Activated CD4-positive, alpha-beta T cell treated with anti-CD3 and anti-CD28 coated beads, Interleukin-2, amount 50 U/mL, for 48 hours (primary cell): ENCODE results near the gene ALAS1.
"Not testable (repeated sequence)": the region's sequence is repeated elsewhere in the genome, so short reads cannot be mapped to it uniquely, and the experiment has no call there.

Experiments used
- DNase-seq, 2 experiments: peaks; one replicate each; pipeline ENCODE4 v3.0.0-alpha.2; 2020

ALAS1 gene

DNA sequence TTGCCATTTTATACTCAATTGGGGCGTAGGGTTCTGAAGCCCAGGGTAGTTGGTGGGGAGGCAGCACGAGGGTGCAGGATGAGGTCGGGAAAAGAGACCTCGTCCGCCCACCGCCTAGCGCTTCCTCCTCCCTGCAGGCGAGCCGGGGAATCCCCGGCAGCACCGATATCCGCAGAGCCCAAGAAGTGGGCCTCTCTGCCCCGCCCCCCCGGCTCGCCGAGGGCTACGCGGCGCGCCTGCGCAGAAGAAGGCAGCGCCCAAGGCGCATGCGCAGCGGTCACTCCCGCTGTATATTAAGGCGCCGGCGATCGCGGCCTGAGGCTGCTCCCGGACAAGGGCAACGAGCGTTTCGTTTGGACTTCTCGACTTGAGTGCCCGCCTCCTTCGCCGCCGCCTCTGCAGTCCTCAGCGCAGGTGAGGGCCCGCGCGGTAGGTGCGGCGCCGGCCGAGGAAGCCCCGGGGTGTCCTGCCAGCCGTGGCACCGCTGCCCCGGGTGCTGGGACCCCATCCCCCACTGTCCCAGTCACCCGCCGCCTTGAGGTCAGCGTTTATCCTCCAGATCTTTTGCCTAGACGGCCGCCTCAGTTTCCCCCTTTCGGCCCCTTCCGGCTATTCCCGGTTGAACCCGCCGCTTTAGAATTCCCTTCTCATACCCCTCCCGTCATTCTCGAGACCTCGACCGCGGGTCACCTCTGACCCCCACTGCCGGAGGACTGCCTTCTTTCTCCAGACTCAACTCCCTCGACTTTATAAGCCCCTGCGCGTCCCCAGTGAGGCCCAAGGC, at the start of gene ALAS1:
Gene ALAS1, plus strand, starts transcription at position 319 of the 784 bp plus-strand sequence. CDS start 1,082 bp downstream, outside the sequence.
- peak; percentile 94 to 96 for DNase-seq

GRCh38 chr3:52149021-52149420, 48.9 kb upstream of the ALAS1 start:
- DNase-seq = no peak

GRCh38 chr3:52149726-52150125, 48.2 kb upstream of the ALAS1 start:
- no peak for DNase-seq

DNA sequence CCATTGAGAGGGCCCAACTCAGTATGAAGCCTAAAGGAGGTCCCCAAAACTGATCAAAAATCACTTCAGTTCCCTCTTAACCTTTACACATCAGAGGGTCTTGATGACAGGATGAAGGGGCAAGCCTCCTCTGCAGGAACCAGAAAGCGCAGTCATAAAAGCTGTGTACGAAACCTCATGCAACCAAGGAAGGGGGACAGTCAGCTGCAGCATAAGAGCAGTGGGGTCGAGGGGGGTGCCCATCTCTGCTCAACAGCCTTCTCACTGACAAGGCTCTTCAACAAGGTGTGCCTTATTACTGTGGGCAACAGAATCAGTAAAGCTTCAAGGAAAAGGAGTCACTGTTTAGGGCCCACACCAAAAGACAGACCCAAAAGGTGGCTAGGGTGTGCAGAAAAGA, 47.6 kb upstream of the ALAS1 start:
- no peak for DNase-seq

DNA sequence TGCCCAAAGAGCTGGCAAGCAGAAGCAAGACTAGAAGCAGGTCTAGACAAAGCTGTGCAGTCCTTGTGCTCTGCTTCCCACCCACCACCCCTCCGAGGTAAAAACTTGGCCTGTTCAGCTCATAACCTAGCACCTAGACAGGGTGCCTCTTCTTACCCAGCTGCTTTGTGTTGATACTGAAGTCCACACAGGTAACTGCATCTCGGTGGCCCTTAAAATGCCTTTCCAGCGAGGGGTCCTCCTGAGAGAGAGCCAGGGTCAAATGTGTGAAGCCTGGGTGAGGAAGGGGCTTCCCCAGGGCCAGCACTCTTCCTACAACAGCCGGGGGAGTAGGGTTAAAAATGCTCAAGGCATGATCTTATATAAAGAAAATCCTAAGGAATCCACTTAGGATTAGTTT, 47.1 kb upstream of the ALAS1 start:
- DNase-seq = no peak

DNA sequence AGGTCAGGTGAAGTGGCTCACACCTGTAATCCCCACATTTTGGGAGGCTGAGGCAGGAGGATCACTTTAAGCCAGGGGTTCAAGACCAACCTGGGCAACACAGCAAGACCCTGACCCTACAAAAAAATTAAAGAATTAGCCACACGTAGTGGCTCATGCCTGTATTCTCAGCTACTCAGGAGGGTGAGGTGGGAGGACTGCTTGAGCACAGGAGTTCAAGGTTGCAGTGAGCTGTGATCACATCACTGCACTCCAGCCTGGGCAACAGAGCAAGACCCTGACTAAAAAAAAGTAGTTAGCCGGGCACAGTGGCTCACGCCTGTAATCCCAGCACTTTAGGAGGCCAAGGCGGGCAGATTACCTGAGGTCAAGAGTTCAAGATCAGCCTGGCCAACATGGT, 46.0 kb upstream of the ALAS1 start:
- DNase-seq = not testable (repeated sequence)

GRCh38 chr3:52153389-52154096, 44.4 kb upstream of the ALAS1 start:
- DNase-seq = peak; percentile 6 to 13

DNA sequence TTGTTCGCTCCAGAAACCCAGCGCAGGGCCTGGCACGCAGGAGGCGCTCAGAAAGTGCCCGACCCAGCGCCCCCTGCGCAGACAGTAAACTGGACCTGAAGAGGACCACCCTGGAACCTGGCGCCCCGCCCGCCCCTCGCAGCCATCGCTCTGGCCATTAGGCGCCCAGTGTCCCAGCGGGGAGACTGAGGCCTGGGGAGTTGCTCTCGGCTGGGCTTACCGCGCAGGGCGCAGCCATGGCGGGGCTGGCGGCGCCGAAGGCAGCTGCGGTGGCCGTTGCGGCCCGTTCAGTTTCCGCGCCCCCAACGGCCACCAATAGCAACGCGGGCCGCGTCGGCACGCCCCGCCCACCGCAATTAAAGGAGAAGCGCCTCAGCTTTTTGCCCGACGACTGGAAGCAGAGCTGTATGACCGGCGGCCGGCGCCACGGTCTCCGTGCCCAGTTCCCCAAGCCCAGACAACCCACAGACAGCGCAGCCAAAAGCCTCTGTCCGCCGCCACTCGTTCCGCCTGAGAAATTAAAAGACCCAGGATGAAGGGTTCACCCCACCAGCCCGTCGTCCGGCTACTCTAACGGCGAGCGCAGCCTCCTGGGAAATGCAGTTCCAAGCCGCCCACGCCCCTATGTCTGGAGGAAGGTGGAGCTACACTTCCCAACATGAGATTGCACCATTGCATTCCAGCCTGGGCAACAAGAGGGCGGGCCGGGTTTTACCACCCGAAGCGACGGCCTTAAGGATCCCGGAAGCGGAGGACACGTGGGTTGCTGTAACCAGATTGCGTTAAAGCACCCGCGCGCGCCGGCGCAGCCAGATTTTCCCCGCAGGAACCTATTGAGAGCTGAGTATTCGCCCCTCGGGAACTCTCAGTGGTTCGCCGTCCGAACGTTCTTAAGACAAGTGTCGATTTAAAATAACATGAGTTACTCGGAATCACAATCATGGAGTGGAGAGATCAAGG, 43.5 kb upstream of the ALAS1 start, which contains the start of gene POC1A:
Gene POC1A, minus strand, starts transcription at position 289 of the 960 bp plus-strand sequence. Its CDS starts 51 bp downstream, at position 238.
- DNase-seq = peak; percentile 91 to 95

- DNase-seq = no peak
Observed at GRCh38 chr3:52155912-52156311, 42.0 kb upstream of the ALAS1 start.

- DNase-seq = no peak
Observed at GRCh38 chr3:52159503-52159902, 38.5 kb upstream of the ALAS1 start.

GRCh38 chr3:52162250-52162872, 35.6 kb upstream of the ALAS1 start:
- no peak for DNase-seq

DNA sequence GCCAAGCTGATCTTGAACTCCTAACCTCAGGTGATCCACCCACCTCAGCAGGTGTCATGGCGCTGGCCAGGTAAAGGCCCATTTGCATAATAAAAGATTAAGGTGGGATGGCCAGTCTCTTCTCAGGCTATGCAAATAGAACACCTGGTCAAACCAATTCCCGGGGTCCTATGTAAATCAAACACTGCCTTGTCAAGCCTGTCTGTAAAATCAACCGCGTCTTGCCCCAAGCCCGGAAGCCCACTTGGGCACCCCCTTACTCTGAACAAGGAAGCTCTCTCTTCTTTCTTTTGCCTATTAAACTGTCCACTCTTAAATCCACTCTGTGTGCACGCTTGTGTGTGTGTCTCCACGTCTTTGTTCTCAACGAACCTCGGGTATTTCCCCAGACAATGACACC, 30.7 kb upstream of the ALAS1 start:
- no peak for DNase-seq

DNA sequence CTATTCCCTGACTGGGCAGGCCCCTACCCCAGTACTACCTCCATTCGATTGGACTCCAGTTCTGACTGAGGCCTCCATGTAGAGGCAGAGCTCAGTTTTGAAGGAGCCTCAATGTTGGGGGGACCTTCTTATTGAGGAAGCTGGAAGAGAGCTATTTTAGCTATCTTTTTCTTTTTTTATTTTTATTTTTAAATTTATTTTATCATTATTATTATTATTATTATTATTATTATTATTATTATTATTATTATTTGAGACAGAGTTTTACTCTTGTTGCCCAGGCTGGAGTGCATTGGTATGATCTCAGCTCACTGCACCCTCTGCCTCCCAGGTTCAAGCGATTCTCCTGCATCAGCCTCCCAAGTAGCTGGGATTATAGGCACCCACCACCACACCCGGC, 27.7 kb upstream of the ALAS1 start:
- DNase-seq = not testable (repeated sequence)

- DNase-seq = no peak
Observed at GRCh38 chr3:52171514-52172261, 26.3 kb upstream of the ALAS1 start.

- no peak for DNase-seq
Observed at GRCh38 chr3:52172262-52172757, 25.6 kb upstream of the ALAS1 start.

DNA sequence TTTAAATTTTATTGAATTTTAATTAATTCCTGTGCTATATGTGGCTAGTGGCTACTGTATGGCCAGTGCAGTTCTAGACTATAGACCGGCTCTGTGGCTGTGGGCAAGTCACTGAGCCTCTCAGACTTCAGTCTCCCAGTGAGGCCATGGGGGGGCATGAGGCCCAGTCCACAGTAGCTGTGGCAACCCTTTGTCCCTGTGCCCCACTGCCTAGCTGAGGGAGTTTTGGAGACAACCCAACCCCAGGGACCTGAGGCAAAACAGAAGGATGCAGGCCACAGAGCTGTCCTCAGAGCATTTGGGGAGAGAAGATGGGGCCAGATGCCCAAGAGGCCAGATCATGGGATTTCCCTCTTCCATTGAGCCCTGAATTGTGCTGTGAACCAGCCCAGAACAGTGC, 24.9 kb upstream of the ALAS1 start:
- DNase-seq = no peak

DNA sequence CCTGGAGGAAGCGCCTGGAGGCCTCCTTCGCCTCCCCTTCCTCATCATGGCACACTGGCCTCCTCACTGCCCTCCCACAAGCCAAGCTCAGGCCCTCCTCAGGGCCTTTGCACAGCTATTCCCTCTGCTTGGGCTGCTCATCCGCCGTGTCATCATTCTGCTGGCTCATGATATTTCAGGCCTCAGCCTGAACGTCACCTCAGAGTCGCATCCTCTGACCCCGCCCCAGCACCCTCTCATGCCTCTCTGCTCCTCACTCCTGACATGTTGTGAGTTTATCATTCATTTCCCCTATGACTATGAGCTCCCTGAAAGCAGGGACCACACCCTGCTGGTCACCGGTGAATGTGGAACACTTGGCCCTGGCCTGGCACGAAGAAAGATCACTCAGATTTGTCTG, 23.1 kb upstream of the ALAS1 start:
- DNase-seq = peak in 1 of 2 experiments; percentile 14

DNA sequence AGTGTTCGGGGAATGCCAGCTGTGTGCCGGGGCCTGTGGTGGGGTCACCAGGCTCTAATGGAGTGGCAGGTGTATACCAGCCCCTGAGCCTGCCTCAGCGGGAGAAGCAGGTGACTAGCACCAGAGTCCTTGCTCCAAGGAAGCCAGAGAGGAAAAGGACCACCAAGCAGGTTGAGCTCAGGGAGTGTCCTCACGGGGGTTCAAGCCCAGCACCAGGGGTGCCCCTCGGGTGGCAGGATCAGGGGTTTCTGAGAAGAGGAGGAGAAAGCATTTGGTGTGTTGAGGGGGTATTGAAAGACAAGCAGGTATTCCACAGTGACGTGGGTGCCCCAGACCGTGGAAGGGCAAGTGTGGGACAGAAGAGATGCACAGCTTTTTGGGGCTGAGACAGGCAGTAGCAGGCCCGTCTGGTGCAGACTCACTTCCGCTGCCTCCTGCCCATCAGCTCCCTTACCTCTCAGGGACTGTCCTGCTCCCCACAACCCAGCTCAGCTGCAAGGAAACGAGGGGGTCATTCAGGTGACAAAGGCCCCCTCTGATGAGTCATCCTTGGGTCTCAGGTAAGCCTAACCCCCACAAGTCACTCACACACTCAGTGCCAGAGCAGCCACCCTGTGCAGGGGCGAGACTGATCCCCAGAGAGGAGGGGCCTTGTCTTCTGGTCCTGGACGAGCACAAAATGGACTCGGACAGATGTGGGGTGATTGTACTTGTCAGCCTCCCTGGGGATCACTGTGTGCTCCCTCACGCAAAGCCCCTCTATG, 22.4 kb upstream of the ALAS1 start:
- DNase-seq = no peak

DNA sequence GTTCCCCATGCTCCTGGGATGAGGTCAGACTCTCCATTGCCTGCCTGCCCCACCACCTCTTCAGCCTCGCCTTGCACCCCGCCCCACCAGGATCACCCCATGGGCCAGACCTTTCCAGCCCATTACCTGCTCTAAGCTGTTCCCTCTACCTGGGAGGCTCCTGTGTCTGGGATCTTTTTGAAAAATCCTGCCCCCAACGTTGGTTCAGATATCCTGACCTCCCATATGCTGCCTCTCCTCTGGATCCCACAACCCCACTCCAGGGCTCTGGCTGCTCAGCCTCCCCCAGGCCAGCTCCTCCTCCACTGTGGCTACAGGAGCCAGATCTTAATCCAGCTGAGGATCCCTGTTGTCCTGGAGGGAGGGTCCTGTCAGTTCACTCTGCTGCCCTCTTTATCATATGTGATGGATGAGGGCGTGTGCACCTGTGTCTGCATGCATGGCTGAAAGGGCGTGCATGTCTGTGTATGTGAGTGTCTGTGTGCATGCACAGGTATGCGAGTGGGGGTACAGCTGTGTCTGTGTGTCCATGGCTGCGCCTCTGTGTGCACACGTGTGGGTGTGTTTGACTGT, 21.7 kb upstream of the ALAS1 start:
- no peak for DNase-seq

DNA sequence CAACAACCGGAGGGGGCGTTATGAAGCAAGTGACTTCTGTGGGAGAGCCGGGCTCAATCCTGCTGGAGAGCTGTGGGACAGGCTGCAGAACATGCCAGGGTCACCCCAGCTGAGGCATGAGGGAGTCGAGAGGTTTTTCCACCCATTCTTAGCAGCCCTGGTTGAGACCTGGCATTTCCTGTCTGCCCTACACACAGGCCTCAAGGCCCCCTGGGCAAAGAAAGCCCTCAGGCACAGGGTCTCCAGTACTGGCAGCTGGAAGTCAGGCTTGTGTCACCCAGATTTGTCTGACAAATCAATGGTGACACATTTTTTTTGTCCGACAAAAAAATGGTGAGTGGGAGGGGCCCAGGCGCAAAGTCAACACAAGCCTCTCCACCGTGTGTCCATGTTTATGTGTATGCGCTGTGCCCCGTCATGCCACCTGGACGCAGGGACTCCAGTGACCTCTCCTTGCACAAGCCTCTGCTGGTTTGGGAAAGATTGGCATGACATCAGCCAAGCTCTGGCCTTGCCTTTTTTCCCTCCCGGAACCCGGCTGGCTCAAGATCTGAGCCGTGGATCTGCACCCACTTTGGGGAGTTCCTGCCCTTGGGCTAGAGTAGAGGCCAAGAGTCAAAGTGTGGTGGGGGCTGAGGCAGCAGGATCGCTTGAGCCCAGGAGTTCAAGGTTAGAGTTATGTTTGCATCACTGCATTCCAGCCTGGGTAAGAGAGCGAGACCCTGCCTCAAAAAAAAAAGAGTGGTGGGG, 20.8 kb upstream of the ALAS1 start:
- no peak for DNase-seq
